Lower leg skin (tissue), 4 donors: Measurements from ENCODE around the gene IRX4. TPM values are rescaled to one million over a fixed set of nuclear protein-coding genes. Genes with fewer than 3 reads are reported as not detected.

Source experiments
- DNase-seq, 2 donors: peaks; one replicate each; pipeline ENCODE4 v3.0.0-alpha.2; 2019; ENCODE audit warnings: low spot score in 2 of 2
- H3K4me3 ChIP-seq: fragments of 200-600 bp; sonication (generic); 2 replicates; pipeline ENCODE4 v1.5.1; 2017; ENCODE audit warnings: mild to moderate bottlenecking, low read depth; ENCODE audit not compliant: poor library complexity, severe bottlenecking
- CTCF ChIP-seq, 3 donors: fragments of 450-650 bp; IDR thresholded peaks; one replicate each; pipeline ENCODE4 v1.5.1; 2016; ENCODE audit warnings: antibody characterized with exemption in 3 of 3, mild to moderate bottlenecking in 3 of 3, moderate library complexity in 2 of 3
- POLR2A ChIP-seq, 2 donors: fragments of 450-650 bp; IDR thresholded peaks; one replicate each; pipeline ENCODE4 v1.6.1; 2016 to 2017; ENCODE audit warnings: antibody characterized with exemption in 2 of 2, mild to moderate bottlenecking in 1 of 2, moderate library complexity in 1 of 2
- WGBS, 2 donors: methylation state at CpG; one replicate each; pipeline ENCODE4 v1.1.5; 2018; 5-methylcytosine and 5-hydroxymethylcytosine counted together
- intact Hi-C: fragments of 100-400 bp; cut with DNase I; formaldehyde crosslinking; loops from one replicate; pipeline ENCODE4 v1.15.0; 2023; ENCODE audit warnings: low total_unique reads
- total RNA-seq, 4 donors: library from RNA; depleted of rRNA; stranded (reverse); fragments of >200 nt; gene quantifications; one replicate each; pipeline ENCODE4 v1.1.0, GENCODE V29; 2016

The IRX4 gene
- total RNA-seq, 4 donors from 2014 or later, result 32.5 to 58.3 (median 48.5) TPM

DNA sequence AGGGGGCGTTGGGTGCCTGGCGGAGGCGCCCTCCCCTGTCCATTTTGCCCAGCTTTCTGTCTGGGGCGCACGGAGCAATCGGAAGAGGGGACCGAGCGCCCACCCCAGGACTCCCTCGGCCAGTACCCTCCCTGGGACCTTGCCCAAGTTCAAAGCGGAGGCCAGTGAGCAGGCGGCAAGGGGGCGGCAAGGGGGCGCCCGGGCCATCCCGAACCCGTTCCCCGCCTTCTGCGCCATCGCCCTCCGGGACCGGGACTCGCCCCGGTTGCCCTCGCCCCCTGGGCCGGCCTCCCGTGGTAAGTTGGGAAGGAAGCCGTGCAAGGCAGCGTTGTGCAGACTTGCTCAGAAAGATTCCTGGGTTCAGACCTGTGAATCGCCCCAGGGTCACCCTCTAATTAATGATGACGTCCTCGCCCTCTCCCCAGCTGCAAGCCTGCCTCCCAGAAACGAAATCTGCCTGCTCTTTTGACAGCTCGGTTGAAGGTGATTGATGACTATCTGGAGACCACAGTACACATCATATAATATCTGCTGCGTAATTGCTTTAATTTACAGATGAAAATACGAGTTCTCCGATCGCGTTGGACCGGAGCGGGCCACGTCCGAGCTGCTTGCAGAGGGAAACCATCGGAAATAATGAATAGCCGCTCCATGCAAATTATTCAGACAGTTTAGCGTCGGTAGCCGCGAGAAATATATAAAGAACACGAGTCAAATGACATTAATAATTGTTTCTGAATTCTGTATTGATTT lies 1.4 kb upstream of the IRX4 start:
- WGBS, 2 donors, result 6 to 8% methylated on average over 29 to 43 of the region's 49 CpGs
- TF ChIP-seq CTCF (IDR thresholded peaks at IDR 0.05) (no peak), POLR2A (IDR thresholded peaks at IDR 0.05) (no peak)
- intact Hi-C loops, result loop anchor here (10.0 kb wide), 1 partner anchor 131 kb away; no protein-coding TSS in a partner anchor
- DNase-seq, result peak in 1 of 2 donors; percentile 53
- H3K4me3 ChIP-seq, result no peak overlapping the region

- no peak for DNase-seq
- 1% methylated on average over 53 to 68 of the region's 78 CpGs for WGBS, 2 donors
- intact Hi-C loops, result loop anchor here (10.0 kb wide), 1 partner anchor 131 kb away; no protein-coding TSS in a partner anchor
- H3K4me3 ChIP-seq, result no peak overlapping the region
- TF ChIP-seq POLR2A (IDR thresholded peaks at IDR 0.05), result no peak
- TF ChIP-seq CTCF (IDR thresholded peaks at IDR 0.05), result no peak
Observed at GRCh38 chr5:1883120-1883924, 597 bp upstream of the IRX4 start.

GRCh38 chr5:1881731-1882336 lies 891 bp downstream of the IRX4 start:
- no peak for DNase-seq
- H3K4me3 ChIP-seq, result no peak overlapping the region
- WGBS, 2 donors, result 34 to 39% methylated on average over 40 to 59 of the region's 59 CpGs
- intact Hi-C loops, result loop anchor here (10.0 kb wide), 1 partner anchor 133 kb away; no protein-coding TSS in a partner anchor
- no peak for TF ChIP-seq POLR2A (IDR thresholded peaks at IDR 0.05)
- no peak for TF ChIP-seq CTCF (IDR thresholded peaks at IDR 0.05)

DNA sequence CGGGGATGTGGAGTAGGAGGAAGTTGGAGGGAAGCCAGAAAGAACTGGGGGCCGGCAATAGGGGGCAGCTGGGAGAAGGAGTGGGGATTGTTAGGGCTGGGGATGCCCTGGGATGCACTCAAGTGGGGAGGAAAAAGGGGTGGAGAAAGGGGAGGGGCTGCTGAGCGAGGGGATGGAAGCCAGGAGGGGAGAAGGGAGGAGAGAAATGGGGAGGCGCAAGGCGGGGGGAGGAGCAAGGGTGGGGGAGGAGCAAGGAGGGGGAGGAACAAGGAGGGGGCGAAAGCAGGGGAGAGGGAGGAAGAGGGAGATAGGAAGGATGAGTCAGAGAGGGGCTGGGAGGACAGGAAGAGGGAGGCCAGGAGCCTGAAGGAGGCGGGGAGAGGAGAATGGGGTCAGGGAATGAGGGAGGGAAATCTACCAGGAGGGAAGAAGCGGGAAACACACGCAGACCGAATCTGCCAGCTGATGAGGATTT lies 1.6 kb downstream of the IRX4 start:
- DNase-seq, result no peak
- TF ChIP-seq POLR2A (IDR thresholded peaks at IDR 0.05) (no peak), CTCF (IDR thresholded peaks at IDR 0.05) (no peak)
- intact Hi-C loops, result loop anchor here (10.0 kb wide), 1 partner anchor 134 kb away; no protein-coding TSS in a partner anchor
- WGBS, 2 donors, result 30 to 31% methylated on average over 10 of the region's 10 CpGs
- H3K4me3 ChIP-seq, result no peak overlapping the region

- DNase-seq, result no peak
- TF ChIP-seq POLR2A (IDR thresholded peaks at IDR 0.05) (no peak), CTCF (IDR thresholded peaks at IDR 0.05) (no peak)
- H3K4me3 ChIP-seq, result no peak overlapping the region
- intact Hi-C loops, result loop anchor here (10.0 kb wide), 1 partner anchor 134 kb away; no protein-coding TSS in a partner anchor
- WGBS, 2 donors, result 46 to 48% methylated on average over 19 of the region's 19 CpGs
Observed at GRCh38 chr5:1880377-1881025, 2.2 kb downstream of the IRX4 start.
